HG02623 (cell line): Measurements from ENCODE around the gene SUN5.

ENCODE experiments used
- ATAC-seq: cut with Tn5 transposase; IDR thresholded peaks from one replicate; pipeline ENCODE4 v1.9.1; 2021; ENCODE audit warnings: moderate library complexity; ENCODE audit not compliant: unreplicated experiment

Gene SUN5

GRCh38 chr20:32995802-32996201, 8.4 kb downstream of the SUN5 start:
- ATAC-seq: no peak

DNA sequence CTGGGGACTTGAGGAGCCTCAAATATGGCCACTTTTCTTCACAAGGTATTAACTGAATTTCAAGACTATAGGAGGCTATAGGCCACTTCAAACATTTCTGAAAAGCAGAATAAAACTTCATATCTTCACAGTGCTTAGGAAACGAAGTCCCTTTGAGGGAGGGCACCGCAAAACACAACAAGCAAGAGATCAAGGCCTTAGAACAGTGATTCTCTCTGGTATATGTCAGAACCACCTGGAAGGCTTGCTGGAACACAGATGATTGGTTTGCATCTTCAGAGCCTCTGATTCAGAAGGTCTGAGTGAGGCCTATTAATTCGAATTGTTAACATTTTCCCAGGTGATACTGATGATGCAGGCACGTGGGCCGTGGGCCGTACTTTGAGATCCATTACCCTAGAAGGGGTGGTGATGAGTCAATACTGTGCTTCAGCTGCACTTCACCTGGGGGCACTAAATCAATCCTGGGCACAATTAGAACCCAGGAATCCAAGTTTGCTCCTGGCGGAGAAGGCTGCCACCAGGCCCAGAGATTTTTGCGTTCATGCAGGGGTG, 10.7 kb downstream of the SUN5 start:
- no peak for ATAC-seq

- ATAC-seq: no peak
These were observed 12.2 kb downstream of the SUN5 start for GRCh38 chr20:32991792-32992641.

- ATAC-seq: no peak
These were observed 12.8 kb downstream of the SUN5 start for GRCh38 chr20:32991383-32991782.

GRCh38 chr20:32990426-32990825, 13.8 kb downstream of the SUN5 start:
- ATAC-seq: no peak

DNA sequence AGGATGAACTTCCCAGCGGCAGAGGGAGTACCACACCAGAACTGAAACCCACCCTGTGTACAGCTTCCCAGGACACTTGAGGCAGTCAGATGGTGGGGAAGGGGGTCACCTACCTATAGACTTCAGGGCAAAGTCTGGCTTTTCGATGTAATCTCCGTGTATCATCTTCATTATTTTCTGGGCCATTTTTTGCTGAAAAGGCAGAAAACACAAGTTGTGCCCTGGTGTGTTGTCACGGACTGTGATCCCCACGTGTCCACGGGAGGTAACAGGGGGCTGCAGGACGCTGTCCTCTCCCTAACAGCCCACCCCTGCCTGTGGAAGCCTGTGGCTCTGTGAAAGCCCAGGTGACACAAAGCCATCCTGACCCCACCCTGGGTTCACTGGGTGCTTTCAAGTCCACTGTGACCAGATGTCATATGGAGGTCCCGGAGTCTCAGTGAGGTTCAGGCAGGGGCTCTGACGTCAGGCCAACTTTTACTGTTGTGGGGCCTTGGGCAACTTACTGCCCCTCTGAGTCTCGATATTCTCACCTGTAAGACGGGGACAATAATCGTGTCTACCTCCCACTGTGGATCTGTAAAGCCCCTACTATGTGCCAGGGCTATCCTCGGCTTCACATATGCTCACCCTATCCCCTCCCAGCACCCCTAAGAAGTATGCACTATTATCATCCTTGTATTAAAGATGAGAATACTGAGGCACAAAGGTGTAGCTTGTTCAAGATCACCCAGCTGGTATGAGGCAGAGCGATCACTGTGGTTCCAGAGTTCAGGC, 14.5 kb downstream of the SUN5 start:
- ATAC-seq: no peak

GRCh38 chr20:32988008-32988407, 16.2 kb downstream of the SUN5 start:
- no peak for ATAC-seq

- ATAC-seq: no peak
These were observed 17.0 kb downstream of the SUN5 start for GRCh38 chr20:32987044-32987825.

DNA sequence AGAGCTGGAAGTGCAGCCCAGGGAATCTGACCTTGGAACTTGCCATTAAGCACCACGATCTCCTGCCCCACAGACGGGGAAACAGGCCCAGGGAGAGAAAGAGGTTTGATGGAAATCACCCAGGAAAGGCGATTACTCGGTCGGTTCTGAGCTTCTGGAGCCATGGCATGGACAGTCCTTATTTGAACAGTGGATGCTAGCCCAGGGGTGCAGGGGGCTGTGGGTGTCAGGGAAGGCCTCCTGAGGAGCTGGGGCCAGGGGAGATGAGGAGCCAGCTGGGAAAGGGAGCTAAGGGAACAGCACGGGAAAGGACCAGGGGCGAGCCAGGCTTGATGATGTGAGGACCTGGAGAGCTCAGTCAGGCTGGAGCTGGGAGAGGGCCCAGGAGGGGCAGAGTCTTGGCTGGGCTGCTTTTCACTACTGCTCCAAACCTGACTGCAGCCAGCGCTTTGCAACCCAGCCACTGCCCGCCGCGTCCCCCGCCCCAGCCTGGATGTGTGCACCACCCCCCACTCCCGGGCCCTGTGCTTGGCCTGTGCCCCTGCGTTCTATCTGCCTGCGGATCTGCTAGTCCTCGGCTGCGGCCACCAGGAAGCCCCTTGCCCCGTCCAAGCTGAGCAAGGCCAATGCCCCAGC, 17.8 kb downstream of the SUN5 start:
- no peak for ATAC-seq

DNA sequence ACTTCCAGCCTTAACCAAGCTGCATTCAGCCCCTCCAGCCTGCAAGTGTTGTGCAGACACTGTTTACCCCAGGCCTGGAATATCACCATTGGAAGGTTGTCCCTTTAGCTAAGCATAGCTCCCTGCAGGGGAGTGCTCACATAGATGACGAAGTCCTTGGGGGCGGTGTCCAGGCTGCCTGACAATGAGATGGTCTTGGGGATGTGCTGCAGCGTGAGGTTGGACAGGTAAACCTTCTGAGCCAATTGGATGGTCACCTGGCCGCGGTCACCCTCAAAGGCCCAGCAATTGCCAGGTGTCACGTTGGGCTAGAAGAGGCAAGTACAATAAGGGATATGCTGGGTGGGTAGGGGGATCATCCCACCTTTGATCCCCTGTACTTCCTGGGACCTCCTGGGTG, 18.6 kb downstream of the SUN5 start:
- ATAC-seq: no peak

- no peak for ATAC-seq
These were observed 19.4 kb downstream of the SUN5 start for GRCh38 chr20:32984631-32985354.

DNA sequence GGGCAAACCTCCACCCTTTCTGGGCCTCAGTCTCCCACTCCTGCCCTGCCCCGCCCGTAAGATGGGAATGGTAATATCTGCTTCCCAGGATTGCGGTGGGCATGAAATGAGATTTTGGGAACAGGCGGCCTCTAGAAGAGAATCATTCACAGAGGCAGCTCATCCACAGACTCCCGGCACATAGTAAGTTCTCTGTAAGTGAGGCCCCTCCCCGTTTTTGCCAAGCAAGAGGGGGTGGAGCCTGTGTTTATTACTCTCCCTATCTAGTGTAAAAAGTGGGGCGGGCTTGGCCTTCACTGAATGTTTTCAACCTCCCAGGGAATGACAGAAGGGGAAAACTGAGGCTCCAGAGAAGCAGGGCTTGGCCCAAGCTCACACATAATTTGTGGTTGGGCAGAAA, 20.0 kb downstream of the SUN5 start:
- no peak for ATAC-seq

- ATAC-seq: no peak
These were observed 20.6 kb downstream of the SUN5 start for GRCh38 chr20:32983459-32984112.

- no peak for ATAC-seq
These were observed 21.4 kb downstream of the SUN5 start for GRCh38 chr20:32982617-32983458.

- no peak for ATAC-seq
These were observed 23.2 kb downstream of the SUN5 start for GRCh38 chr20:32980990-32981389.

GRCh38 chr20:32980131-32980941, 23.9 kb downstream of the SUN5 start:
- no peak for ATAC-seq

- ATAC-seq: no peak
These were observed 24.8 kb downstream of the SUN5 start for GRCh38 chr20:32979201-32979998.
